GM19372 (cell line): Measurements from ENCODE around the gene CELF6.
"Not testable (repeated sequence)": the region's sequence is repeated elsewhere in the genome, so short reads cannot be mapped to it uniquely, and the experiment has no call there.

Experiments used
- ATAC-seq: cut with Tn5 transposase; IDR thresholded peaks from one replicate; pipeline ENCODE4 v1.9.1; 2021; ENCODE audit warnings: mild to moderate bottlenecking, low read depth, moderate library complexity; ENCODE audit not compliant: unreplicated experiment

The CELF6 gene

GRCh38 chr15:72275635-72276325 is 44.2 kb downstream of the CELF6 start:
- not testable (repeated sequence) for ATAC-seq

GRCh38 chr15:72272997-72273352 is 47.0 kb downstream of the CELF6 start:
- ATAC-seq = no peak

- peak; percentile 92 for ATAC-seq
Observed at GRCh38 chr15:72272213-72272996, 47.6 kb downstream of the CELF6 start, which contains the start of gene PARP6. PARP6 (minus strand) TSS chr15:72272554; CDS start chr15:72267477, 5,077 bp downstream.

GRCh38 chr15:72271895-72272212 is 48.1 kb downstream of the CELF6 start:
- ATAC-seq = peak; percentile 11

GRCh38 chr15:72271221-72271620 is 48.7 kb downstream of the CELF6 start:
- ATAC-seq = no peak

- no peak for ATAC-seq
Observed at GRCh38 chr15:72269739-72270138, 50.2 kb downstream of the CELF6 start.

GRCh38 chr15:72265031-72265430 is 54.9 kb downstream of the CELF6 start:
- ATAC-seq = no peak

- no peak for ATAC-seq
Observed at GRCh38 chr15:72252663-72253299, 67.2 kb downstream of the CELF6 start.

GRCh38 chr15:72249142-72249810 is 70.7 kb downstream of the CELF6 start:
- no peak for ATAC-seq

- ATAC-seq = no peak
Observed at GRCh38 chr15:72248514-72248913, 71.4 kb downstream of the CELF6 start.

GRCh38 chr15:72242775-72243370 is 77.1 kb downstream of the CELF6 start:
- ATAC-seq = no peak

- no peak for ATAC-seq
Observed at GRCh38 chr15:72239652-72240051, 80.3 kb downstream of the CELF6 start.

GRCh38 chr15:72238586-72238985 is 81.4 kb downstream of the CELF6 start:
- no peak for ATAC-seq

- ATAC-seq = no peak
Observed at GRCh38 chr15:72237853-72238224, 82.1 kb downstream of the CELF6 start.

- ATAC-seq = peak; percentile 65
Observed at GRCh38 chr15:72237029-72237852, 82.7 kb downstream of the CELF6 start.

- no peak for ATAC-seq
Observed at GRCh38 chr15:72236381-72237003, 83.5 kb downstream of the CELF6 start.

- no peak for ATAC-seq
Observed at GRCh38 chr15:72235298-72235697, 84.7 kb downstream of the CELF6 start.
